NT2/D1 (cell line): Measurements from ENCODE around the gene NDST3.

ENCODE experiments used
- DNase-seq: peaks from one replicate; pipeline ENCODE4 v3.0.0-alpha.2; 2011; ENCODE audit warnings: low read depth, low spot score
- H3K27me3 ChIP-seq: 2 replicates; pipeline ENCODE4 v1.6.0; 2011; ENCODE audit warnings: mild to moderate bottlenecking; ENCODE audit not compliant: insufficient read length, insufficient read depth
- H3K36me3 ChIP-seq: 2 replicates; pipeline ENCODE4 v1.6.1; 2011; ENCODE audit warnings: mild to moderate bottlenecking, low read length, mixed read lengths; ENCODE audit not compliant: insufficient read depth, insufficient read length
- H3K4me1 ChIP-seq: 2 replicates; pipeline ENCODE4 v1.5.1; 2011; ENCODE audit not compliant: insufficient read depth, insufficient read length
- H3K4me3 ChIP-seq: 2 replicates; pipeline ENCODE4 v1.5.1; 2011; ENCODE audit warnings: low read depth; ENCODE audit not compliant: insufficient read length
- H3K9ac ChIP-seq: 2 replicates; pipeline ENCODE4 v1.6.0; 2011; ENCODE audit warnings: low read depth; ENCODE audit not compliant: insufficient read length
- H3K9me3 ChIP-seq: 2 replicates; pipeline ENCODE4 v1.5.1; 2011; ENCODE audit warnings: mild to moderate bottlenecking, low read length; ENCODE audit not compliant: insufficient read depth
- SUZ12 ChIP-seq: IDR thresholded peaks from 2 replicates; pipeline ENCODE4 v1.6.1; 2011; ENCODE audit not compliant: insufficient read length, insufficient read depth; ENCODE audit errors: extremely low read depth
- YY1 ChIP-seq: IDR thresholded peaks from 2 replicates; pipeline ENCODE4 v1.6.1; 2011; ENCODE audit not compliant: insufficient read length, insufficient read depth
- ZNF274 ChIP-seq: IDR thresholded peaks from 2 replicates; pipeline ENCODE4 v1.6.1; 2011; ENCODE audit warnings: mild to moderate bottlenecking, low read depth, low read length

The NDST3 gene

DNA sequence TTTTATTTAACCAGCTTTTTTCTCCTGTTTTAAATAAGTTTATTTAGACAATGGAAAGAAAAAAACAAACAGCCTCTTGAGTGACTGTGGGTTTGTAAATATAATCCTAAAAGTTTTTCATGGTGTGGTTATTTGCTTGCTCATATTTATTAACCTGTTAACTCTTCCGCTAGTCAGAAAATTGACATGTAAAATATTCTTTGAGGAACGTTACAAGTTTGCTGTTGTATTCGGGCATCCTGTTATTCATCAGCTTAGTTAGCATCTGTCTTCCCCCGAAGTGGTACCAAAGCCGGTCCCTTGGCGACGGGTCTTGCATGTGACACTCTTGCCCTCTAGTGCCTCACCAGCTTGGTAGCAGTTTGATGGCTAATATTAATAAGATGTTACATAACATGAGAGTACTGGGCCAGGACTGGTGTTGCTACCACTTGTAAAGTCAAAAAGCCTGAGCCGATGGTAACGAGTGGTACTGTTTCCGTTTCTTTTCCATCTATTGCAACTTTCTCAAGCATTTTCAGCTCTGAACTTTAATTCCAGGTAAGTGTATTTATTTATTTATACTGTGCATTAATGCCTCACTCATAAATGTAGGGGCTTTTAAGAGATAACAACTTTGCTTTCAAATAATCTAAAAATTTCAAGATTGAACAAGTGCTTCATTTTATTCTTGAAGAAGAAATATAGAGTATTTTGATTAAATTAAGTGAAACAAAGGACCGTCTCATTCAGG is at the start of gene NDST3:
NDST3 (plus strand) TSS at position 434 of the 733 bp plus-strand sequence. CDS start 19,425 bp downstream, outside the sequence.
- TF ChIP-seq SUZ12 (no peak), ZNF274 (no peak), YY1 (no peak)
- Histone ChIP-seq H3K36me3 (no peaks in the 10 kb centered on the region), H3K9me3 (no peaks in the 10 kb centered on the region), H3K9ac (peak within 1 kb of the TSS; percentile 76), H3K27me3 (no peaks in the 10 kb centered on the region), H3K4me1 (no peaks in the 10 kb centered on the region), H3K4me3 (peak within 1 kb of the TSS; percentile 59)
- DNase-seq: peak; percentile 57

DNA sequence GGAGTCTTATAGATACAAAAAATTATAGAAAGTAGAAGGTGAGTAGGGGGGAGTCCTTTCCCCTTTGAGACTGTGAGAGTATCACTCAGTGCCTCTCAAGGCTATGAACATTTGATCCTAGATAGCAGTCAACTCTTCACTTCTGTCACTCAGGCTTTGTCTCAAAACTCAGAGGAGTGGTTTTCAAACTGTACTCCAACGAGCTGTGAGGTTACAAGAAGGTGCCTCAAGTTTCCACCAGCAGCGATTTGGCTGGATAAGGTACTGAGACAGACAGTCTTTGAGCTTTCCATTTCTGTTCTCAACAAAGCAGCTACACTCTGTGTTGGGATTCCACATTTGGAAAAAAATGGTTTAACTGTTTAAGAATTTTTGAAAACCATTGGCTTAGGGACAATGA is 48.0 kb upstream of the NDST3 start:
- no peaks in the 10 kb centered on the region for H3K27me3 ChIP-seq
- no peak for DNase-seq
- TF ChIP-seq SUZ12 (no peak), ZNF274 (no peak), YY1 (no peak)

DNA sequence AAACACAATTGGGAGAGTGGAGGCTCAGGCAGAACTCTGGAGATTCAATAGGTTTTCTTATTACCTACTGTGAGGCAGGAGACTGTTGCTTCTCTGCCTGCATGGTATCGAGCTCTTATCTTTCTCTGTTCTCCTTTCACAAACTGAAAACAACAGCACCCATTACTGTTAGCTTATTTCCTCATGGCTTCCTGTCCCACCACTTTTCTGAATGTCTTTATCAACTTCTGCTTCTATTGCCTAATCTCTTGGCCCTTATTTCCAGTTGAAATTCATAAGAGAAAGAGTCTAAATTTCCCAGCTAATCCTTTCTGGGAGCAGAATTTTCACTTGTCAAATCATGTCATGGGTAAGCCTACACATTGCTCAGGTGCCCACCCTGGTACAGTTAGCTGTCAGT is 46.8 kb upstream of the NDST3 start:
- DNase-seq: no peak
- Histone ChIP-seq H3K4me1 (no peaks in the 10 kb centered on the region), H3K9ac (no peak overlapping the region), H3K27me3 (no peaks in the 10 kb centered on the region), H3K4me3 (no peak overlapping the region), H3K9me3 (no peaks in the 10 kb centered on the region), H3K36me3 (no peaks in the 10 kb centered on the region)
- TF ChIP-seq ZNF274 (no peak), YY1 (no peak), SUZ12 (no peak)

More for the DNA sequence above, 48.0 kb upstream of the NDST3 start:
- Histone ChIP-seq H3K9ac (no peak overlapping the region), H3K4me1 (no peaks in the 10 kb centered on the region), H3K4me3 (no peak overlapping the region), H3K36me3 (no peaks in the 10 kb centered on the region), H3K9me3 (no peaks in the 10 kb centered on the region)

DNA sequence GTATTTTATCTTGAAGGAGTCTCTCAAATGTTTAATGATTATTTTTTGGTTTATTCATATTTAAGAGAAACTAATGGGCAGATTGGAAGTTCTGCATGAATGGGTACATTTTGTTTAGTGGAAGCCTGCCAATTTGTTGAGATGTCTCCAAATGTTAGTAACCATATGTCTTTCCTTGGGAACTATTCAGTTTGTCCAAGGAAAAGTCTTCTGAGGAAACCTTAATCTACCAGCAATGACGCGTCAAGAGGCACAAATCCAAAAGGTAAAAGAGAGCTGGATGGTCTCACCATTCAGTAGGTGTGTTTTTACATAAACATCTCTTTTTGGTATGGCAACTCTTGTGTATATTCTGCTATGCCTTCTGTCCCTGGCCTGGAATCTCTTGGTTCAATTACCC is 37.4 kb upstream of the NDST3 start:
- Histone ChIP-seq H3K9ac (no peak overlapping the region), H3K4me3 (no peak overlapping the region), H3K36me3 (no peaks in the 10 kb centered on the region), H3K27me3 (no peaks in the 10 kb centered on the region), H3K4me1 (no peaks in the 10 kb centered on the region), H3K9me3 (no peaks in the 10 kb centered on the region)
- DNase-seq: no peak
- TF ChIP-seq YY1 (no peak), ZNF274 (no peak), SUZ12 (no peak)

DNA sequence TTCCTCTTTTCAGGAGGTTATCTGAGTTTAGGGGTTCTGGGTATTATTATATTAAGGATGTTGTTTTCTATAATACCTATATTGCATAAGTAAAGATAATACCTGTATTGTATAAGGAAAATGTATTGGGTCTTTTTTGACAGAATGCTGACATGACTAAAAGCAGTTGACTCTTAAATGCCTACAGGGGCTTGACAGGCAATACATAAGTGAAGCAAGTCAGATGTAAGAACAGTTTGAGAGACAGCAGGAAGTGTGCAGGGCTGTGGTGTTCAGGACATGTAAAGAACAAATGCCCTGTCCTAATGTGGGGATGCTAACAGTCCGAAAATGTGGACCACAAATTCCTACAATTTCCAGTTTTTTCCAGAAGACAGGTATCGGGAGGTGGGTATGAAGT is 30.2 kb upstream of the NDST3 start:
- Histone ChIP-seq H3K4me3 (no peak overlapping the region), H3K4me1 (no peaks in the 10 kb centered on the region), H3K9ac (no peak overlapping the region), H3K36me3 (no peaks in the 10 kb centered on the region), H3K27me3 (no peaks in the 10 kb centered on the region), H3K9me3 (no peaks in the 10 kb centered on the region)
- TF ChIP-seq SUZ12: no peak
- TF ChIP-seq ZNF274: no peak
- DNase-seq: no peak

DNA sequence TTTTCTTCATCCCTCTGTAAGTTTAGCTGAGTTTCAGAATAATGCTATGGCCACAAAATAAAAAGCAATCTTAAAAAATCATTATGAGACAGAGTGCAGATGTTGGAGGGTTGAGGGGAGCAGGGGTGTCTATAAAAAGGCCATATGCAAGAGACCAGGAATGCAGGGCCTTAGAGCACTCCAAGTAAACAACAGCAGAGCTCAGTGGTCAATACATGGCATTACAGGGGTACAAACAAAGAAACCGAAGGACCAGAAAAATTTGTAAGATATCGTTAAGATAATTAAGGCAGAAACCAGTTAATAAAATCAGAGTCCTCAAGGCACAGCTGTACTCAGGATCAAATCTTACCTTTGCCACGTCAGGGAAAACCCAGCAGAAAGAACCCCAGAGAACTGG is 28.4 kb upstream of the NDST3 start:
- no peaks in the 10 kb centered on the region for H3K36me3 ChIP-seq
- no peak overlapping the region for H3K9ac ChIP-seq
- no peaks in the 10 kb centered on the region for H3K9me3 ChIP-seq
- no peak overlapping the region for H3K4me3 ChIP-seq
- H3K4me1 ChIP-seq: no peaks in the 10 kb centered on the region
- H3K27me3 ChIP-seq: no peaks in the 10 kb centered on the region
- no peak for DNase-seq
- TF ChIP-seq YY1: no peak
- no peak for TF ChIP-seq SUZ12
- no peak for TF ChIP-seq ZNF274

DNA sequence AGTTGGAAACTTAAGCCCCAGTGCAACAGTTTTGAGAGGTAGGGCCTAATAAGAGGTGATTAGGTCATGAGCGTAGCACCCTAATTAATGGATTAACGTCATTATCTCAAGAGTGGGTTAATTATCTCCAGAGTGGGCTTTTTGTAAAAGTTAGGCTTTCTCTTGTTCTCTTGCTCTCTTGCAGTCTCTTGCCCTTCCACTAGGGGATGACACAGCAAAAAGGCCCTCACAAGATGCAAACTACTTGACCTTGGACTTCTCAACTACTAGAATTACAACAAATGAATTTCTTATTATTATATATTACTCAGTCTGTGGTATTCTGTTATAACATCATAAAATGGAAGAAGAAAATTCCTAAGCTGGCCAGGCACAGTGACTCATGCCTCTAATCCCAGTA is 22.1 kb upstream of the NDST3 start:
- Histone ChIP-seq H3K9me3 (no peaks in the 10 kb centered on the region), H3K9ac (no peak overlapping the region), H3K27me3 (no peaks in the 10 kb centered on the region), H3K36me3 (no peaks in the 10 kb centered on the region), H3K4me1 (no peaks in the 10 kb centered on the region), H3K4me3 (no peak overlapping the region)
- DNase-seq: no peak
- TF ChIP-seq ZNF274 (no peak), YY1 (no peak), SUZ12 (no peak)

DNA sequence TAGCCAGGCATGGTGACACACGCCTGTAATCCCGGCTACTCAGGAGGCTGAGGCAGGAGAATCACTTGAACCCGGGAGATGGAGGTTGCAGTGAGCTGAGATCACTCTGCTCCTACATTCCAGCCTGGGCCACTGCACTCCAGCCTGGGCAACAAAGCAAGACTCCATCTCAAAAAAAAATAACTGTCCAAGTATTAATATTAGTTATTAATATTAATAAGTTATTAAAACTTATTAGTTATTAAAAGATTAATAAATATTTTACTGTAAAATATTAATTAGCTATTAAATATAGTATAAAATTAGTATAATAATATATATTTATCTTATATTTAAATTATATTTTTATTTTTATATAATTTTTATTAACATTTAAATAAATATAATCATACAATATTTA is 19.5 kb upstream of the NDST3 start:
- Histone ChIP-seq H3K4me3 (no peak overlapping the region), H3K4me1 (no peaks in the 10 kb centered on the region), H3K36me3 (no peaks in the 10 kb centered on the region), H3K9me3 (no peaks in the 10 kb centered on the region), H3K9ac (no peak overlapping the region), H3K27me3 (no peaks in the 10 kb centered on the region)
- no peak for DNase-seq
- no peak for TF ChIP-seq SUZ12
- no peak for TF ChIP-seq YY1
- TF ChIP-seq ZNF274: no peak
